ENCODE results near the gene LCT.
"Not testable (repeated sequence)": the region's sequence is repeated elsewhere in the genome, so short reads cannot be mapped to it uniquely, and the experiment has no call there.

The LCT gene

DNA sequence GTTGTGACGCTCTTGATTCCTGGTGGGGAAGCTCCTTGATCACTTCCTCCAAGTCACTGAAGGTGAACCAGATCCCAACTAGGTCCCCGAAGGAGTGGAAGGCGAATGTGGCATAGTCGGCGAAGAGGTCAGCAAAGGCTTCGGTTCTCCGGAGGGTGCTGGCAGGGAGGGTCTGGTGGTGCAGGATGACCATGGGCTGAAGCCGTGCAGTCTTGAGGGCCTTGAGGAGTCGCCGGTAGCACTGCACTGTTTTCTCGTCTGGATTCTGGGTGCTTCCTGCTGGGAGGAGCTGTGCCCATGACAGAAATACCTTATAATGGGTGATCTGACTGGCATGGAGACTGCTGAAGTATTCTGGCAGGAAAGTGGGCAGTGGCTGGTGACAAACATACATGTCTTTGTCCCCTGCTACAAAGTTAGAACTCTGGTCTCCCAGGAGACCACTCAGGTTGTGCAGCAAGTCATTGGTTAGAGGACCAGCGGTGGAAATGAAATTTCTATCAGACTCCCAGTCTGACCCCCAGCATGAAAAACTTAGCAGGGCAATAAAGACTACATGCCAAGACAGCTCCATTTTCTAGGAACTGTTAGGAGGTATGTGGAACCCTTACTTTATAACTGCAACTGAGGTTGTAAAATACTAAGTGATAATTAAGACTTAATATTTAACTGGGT is at the start of gene LCT:
TSS of gene LCT (minus strand) at position 589 of the 675 bp plus-strand sequence. CDS start at position 574, 15 bp downstream.
- no peak for DNase-seq

DNA sequence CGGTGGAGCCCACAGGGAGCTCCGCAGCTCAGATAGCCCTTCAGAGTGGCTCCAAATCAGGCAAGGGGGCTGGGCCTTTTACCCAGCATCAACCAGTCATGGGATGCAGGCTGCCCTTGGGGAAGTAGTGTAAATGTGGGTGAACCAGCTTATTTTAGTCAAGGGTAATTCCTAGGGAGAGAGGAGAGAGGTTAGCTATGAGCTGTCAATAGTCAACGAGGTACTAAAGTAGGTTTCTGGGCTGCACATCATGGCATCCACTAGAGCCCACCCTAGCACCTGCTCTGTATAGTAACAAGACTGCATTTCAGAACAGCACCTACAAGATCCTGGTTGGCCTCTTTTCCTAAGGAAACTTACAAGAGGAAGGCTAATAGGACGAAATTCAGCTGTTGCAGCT is 48.7 kb upstream of the LCT start:
- DNase-seq, result no peak

DNA sequence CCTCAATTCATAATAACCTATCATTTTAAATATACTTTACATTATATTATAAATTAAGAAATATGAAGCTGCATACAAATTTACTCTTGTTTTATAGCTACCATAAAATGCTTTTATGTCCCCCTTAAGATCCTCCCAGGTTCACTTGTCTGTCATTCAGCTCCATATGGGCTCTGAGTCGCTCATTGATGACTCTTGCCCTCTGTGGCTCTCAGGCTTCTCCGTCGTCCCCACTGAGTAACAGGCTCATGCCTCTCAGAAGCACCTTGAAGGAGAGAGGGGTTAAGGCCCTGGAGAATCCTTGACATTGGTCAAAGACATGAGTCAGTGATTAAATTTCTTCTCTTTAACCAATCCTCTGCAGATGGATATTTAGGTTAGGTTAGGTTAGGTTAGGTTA is 45.4 kb upstream of the LCT start:
- no peak for DNase-seq

DNA sequence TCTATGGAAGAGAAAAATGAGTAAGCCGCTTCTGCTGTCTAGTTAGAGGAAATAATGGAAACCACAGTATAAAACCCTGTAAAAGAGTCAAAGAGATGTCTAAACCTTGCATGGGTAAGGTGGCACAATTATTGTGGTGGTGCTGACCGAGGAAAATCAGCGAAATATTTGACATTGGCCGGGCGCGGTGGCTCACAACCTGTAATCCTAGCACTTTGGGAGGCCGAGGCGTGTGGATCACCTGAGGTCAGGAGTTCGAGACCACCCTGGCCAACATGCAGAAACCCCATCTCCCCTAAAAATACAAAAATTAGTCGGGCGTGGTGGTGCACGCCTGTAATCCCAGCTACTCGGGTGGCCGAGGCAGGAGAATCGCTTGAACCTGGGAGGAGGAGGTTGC is 39.8 kb upstream of the LCT start:
- DNase-seq, result not testable (repeated sequence)

DNA sequence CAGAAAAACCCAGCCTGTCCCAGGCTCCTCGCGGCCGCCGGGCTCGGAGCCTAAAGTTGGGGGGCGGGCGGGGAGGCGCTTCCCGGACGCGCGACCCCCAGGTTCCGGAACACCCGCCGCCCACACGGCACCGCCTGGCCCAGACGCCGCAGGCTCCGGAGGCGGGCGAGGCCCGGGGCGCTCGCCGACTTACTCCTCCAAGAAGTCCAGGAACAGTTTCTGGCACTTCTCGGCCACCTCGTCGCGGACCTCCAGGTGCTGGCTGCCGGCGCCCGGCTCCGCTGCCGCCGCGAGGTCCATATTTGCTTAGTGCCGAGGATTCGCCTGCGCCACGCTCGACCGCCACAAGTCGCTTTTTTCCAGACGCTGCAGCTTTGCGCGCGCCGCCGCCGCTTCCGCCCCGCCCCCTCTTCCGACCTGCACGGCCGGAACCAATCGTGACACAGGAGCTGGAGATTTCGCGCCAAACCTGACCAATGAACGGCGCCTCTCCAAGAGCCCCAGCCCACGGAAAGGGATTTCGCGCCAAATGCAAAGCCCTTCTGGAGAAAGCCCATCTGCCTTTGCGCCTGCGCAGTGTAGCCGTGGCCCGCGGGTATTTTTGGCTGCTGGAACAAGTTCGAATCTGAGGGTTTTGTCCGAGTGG is 39.2 kb upstream of the LCT start, which contains the start of gene MCM6:
TSS of gene MCM6 (minus strand) at position 378 of the 646 bp plus-strand sequence. CDS start at position 300, 78 bp downstream.
- DNase-seq, result peak; percentile 97

DNA sequence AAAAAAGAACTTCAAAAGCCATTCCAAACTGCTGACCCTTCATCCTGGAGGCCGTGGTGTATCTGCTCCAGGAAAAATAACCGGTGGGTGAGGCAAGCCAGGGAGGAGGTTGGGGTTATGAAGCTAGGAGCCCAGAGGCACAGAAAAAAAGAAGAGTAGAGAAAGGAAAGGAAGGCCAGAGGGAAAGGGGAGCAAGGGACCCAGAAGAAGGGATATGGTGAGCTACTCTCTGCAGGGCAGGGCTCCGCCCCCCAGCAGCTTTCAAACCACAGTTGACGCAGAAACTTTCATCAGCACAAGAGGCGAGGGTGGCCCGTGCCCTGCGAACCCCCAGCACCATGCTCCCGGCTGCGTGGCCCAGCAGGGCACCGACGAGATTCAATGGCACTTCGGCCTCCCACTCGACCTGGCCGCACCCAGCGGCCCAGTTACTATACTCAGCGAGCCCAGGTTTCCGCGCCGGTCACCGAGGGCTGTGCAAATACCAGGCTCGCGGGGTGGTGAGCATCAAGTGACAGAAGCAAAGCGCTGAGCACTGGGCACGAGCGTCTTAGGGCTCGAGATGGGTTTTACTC is 38.6 kb upstream of the LCT start:
- DNase-seq, result peak; percentile 17

DNA sequence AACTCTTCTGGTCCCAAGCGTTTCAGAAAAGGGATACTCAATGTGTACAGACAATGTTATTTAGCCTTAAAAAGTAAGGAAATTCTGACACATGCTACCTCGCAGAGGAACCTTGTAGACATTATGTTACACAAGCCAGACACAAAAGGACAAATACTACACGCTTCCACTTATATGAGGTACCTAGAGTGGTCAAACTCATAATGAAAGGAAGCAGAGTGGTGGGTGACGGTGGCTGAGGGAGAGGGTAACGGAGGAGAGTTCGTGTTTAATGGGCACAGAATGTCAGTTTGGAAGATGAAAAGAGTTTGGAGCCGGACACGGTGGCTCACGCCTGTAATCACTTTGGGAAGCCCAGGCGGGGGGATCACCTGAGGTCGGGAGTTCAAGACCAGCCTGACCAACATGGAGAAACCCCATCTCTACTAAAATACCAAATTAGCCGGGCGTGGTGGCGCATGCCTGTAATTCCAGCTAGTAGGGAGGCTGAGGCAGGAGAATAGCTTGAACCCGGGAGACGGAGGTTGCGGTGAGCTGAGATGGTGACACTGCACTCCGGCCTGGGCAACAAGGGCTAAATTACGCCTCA is 37.9 kb upstream of the LCT start:
- DNase-seq, result no peak

DNA sequence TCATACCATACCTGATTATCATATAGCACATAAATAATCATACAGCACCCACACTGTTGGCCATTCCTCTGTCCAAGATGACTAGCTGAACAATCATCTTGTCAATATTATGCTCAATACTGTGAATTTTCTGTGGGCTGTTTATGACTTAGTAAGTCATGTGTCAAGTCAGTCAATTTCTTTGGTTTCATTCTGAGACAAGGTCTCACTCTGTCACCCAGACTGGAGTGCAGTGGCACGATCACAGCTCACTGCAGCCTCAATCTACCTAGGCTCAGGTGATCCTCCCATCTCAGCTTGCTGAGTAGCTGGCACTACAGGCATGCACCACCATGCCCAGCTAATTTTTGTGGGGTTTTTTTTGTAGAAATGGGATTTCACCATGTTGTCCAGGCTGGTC is 33.6 kb upstream of the LCT start:
- DNase-seq, result no peak

DNA sequence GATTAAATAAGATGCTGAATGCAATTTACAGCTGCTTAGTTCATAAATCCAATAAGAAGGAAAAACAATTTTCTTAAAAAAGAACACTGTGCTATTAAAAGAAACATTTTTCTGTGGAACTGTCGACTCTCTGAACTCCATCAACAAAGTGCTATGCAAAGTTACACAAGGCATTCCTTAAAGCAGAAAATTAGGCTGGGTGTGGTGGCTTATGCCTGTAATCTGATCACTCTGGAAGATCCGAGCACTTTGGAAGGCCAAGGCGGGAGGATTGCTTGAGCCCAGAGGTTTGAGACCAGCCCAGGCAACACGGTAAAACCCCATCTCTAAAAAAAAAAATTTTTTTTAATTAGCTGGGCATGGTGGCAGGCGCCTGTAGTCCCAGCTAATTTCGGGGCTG is 26.2 kb upstream of the LCT start:
- DNase-seq, result no peak

DNA sequence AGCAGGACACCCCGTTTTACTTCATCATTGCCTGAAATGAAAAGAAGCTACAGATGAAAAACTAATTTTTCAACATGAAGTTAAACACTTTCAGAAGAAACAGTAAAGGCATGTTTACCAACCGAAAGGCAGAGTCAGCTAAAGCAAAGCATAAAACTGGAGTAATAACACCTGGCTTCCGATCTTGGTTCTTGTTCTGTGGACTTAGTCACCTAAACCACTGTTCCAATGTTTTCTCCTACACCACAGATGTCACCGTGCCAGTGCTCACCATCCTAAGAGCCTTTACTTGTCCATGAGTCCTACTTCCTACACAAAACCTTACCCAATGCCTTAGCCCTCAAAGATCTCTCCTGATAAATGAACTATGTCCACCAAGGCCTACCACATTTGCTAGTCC is 25.7 kb upstream of the LCT start:
- DNase-seq, result no peak

DNA sequence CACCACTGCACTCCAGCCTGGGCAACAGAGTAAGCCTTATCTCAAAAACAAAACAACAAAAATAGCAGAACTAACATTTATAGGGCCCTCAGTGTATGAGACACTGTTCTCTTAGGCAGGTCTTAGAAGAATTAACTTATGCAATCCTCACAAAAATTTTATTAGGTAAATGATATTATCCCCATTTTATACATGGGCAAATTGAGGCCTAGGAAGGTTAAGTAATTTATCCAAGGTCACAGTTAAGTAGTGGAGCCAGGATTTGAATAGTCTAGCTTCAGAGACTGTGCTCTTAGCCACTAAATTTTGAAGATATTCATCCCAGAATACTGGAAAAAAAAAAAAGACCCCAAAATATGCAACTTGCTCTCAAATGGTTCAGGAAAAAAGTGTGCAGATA is 16.4 kb upstream of the LCT start:
- no peak for DNase-seq

DNA sequence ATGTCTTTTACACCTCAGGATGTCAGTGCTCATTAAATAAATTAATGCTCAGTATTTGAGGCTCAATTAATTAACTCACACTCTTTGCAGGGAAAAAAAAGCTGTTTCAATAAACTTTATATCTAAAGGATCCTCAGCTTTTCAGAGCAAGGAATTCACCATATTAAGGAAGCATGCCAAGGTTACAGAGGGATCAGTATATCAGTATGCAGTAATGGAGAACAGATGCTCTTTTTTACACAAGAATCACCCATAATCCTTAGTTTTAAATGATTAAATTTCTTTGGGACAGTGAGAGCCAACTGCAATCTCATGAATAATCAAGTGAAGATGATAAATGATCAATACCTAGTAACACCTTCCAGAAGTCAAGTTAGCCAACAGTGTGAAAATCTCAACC is 14.9 kb upstream of the LCT start:
- DNase-seq, result no peak

DNA sequence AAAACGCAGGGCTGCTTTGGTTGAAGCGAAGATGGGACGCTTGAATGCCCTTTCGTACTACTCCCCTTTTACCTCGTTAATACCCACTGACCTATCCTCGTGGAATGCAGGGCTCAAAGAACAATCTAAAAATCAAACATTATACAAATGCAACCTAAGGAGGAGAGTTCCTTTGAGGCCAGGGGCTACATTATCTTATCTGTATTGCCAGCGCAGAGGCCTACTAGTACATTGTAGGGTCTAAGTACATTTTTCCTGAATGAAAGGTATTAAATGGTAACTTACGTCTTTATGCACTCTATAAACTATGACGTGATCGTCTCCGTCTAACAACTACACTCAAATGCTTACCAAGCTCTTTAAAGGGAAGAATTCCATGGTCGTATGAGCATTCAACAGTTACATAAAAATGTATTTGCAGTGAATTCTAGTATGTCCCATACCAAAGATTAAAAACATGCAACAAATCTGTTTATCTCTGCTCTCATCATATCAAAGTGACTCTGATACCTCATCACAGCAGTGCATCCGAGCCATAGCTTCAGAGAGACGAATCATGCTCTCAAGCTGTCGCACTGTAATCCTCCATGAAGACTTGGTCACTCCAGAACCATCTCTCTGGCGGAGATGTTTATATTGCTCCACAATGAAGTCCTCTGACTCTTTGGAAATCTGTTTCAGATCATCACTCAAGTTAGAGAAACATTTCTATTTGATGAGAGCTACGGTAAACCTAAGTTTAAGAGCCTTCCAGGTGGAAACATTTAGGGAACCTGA is 14.1 kb upstream of the LCT start:
- no peak for DNase-seq

DNA sequence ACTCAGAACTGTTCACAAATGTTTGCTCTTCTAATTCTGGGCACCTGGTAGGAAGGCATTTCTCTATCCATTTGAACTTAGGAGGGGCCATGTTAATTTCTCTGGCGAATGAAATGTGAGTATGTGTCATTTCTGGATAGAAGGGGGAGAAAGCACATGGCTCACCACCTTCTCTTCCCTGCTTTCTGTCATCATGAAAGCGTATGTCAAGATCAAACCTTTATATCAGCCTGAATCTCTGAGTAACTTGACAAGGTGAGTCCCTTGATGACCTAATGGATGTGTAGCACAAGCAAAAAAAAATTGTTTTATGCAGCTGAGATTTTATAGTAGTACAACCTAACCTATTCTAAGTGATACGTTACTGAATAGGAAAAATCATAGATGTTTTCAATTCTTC is 12.1 kb upstream of the LCT start:
- DNase-seq, result no peak

DNA sequence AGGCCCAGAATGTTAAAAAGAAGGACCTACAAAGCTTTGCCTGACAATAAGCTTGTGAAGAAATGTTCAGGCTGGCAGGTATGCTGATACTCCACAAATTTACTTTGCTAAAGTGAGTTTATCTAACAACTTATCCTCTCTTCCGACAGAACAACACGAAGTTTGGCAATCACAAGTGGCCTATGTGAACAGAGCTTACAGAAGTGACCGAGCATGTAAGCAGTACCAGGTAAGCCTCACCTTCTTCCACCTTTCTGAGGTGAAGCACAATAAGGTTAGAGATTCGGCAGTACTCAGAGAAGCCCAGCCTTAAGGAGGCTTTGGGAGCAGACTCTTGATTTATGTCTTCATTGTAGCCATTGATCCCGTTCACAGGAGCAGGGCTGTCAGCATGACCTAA is 9.0 kb upstream of the LCT start:
- no peak for DNase-seq

DNA sequence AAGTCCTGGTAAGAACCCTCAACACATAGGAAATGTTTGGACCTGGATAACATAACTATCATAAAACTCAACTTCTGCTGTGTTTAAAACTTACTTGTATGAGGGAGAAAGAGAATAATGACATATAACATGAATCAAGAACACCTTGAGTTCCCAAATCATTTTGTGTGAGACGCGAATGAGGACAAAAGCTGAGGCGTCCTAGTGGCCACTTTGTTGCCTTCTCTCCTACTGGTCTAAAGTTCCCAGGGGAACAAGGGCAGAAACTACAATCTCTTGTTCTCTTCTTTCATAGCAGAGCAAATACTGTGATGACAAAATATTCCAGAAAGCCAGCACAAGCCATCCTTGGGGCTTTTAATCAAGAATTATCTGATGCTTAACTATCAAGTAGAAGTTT is 8.3 kb upstream of the LCT start:
- no peak for DNase-seq

DNA sequence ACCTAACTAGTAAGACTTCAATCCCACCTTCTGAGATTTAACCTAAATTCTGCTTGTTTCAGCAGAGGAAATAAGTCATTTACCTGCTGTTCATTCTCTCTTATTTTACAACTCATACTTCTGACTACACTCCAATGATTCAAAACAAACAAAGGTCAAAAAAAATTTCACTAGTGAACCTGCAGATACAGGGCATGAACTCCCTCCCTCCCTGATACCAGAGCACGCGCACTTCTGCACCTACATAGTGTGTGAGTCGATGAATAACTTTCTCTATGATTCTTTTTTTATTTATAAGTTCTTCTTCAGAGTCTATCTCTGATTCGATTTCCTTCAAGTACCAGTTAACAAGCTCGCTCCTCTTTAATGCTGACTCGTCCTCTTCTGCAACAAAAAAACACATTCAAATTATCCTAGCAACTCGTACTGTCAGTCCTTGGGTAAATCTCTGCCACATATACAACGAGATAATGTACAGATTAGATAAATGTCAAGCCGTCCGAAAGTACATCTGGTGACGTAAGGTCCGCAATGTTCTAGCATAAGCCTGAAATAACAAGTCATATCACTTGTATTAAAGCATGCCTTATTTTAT is 7.4 kb upstream of the LCT start:
- no peak for DNase-seq

DNA sequence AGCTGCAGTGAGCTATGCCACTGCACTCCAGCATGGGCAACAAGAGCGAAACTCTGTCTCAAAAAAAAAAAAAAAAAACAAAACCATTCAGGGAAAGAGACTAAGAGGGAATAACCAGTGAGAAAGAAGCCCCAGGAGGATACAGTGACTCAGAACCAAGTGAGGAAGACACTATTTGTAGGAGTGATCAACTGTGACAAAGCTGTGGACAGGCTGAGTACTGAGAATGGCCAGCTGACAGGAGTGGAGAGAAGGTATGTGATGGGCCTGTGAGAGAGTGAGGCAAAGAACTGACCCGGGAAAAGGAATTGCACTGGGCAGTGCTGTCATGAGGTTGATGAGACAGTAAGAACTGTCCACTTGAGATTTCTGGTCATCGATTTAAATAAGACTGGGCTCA is 6.7 kb upstream of the LCT start:
- DNase-seq, result no peak

DNA sequence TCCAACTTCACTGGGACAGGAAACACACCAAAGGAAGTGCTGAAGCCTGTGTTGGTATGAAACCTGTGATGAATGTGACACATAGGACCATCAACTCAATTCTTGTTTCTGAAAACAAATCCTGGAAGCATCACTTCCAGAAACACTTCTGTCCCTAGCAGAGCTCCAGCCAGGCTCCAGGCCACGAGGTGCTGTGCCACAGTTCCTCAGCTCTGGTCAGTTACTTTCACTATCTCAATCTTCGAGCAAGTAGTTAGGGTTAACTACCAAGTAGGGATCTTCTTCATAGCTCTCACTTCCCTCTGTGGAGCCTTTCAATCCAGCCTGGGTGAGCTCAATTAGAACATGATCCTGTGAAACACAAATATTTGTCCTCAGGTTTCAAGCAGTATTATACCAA is 3.6 kb upstream of the LCT start:
- DNase-seq, result no peak

DNA sequence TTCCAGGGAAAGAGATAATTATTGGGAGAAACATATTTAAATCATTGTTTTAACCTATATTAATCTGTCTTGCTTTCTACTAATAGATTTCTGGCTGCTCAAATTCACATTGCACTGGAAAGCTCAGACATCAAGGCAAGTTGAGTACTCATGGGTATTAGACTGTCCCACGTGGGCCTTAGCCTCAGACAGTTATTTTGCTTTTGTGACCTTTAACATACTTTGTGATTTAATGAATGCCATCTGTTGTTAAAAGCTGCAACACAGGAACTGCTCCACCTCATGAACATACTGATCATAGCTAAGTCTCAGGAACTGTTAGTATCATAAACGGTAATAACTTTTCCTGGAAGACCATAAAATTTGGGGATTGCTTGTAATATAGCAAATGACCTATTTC is 2.7 kb upstream of the LCT start:
- no peak for DNase-seq

DNA sequence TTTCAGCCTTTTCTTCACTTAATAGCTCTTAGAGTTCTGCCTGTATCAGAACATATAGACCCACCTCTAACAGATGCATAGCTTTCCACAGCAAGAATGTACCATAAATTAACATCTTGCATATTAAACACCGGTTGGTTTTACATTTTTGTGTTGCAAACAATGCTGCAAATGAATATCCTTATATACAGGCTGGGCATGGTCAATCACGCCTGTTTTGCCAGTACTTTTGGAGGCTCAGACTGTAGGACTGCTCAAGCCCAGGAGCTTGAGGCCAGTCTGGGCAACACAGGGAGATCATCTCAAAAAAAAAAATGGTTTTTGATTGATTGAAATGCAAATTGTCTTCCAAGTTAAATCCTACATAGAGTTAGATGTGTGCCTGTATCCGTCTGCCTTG is 1.5 kb upstream of the LCT start:
- DNase-seq, result no peak

DNA sequence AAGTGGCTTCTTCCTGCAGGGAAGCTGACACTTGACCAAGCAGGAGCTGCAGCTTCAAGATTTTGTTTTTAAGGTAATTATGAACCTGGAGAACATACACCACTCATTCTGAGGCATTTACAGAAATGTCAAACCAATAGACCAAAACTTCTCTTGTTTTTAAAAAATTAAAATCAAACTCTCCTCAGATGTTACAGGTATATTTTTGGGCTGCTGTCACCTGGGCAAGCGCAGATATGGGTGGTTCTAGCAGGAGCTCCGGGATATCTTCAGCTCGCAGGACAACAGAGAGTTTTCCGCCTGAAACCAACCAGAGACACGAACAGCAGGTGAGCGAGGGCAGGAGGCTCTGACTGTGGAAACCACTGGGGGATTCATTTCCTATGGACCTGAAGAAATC is 4.1 kb downstream of the LCT start:
- no peak for DNase-seq
